ENCODE data around the gene NSUN2.

NSUN2 gene

DNA sequence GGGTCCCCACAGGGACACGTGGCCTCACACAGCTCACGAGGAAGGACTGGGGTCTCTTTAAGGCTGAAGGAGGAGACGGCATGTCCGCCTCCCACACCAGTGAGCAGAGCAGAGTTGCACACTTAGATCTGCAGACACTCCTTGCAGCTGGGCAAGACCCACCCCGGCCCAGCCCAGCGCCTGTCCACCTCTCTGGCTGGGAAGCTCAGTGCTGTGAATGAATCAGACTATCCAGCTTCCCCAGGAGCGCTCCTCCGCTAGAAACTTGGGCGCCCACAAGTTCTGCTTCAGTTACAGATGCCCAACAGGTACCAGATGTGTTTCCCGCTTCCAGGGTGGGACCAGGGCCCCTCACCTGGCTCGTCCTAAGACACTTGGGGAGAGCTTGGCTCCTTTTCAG is 78.9 kb downstream of the NSUN2 start:
- in situ Hi-C loops (cut with HindIII; ENCODE audit: low sequenced_read_pairs): no loop called here
- no peak for TF ChIP-seq CTCF (IDR thresholded peaks at IDR 0.05; ENCODE audit: low read depth, low read length)
- H3K4me3 ChIP-seq (ENCODE audit: low read depth, low read length): no peak overlapping the region
- no peak for DNase-seq (ENCODE audit: low read depth, low spot score)

DNA sequence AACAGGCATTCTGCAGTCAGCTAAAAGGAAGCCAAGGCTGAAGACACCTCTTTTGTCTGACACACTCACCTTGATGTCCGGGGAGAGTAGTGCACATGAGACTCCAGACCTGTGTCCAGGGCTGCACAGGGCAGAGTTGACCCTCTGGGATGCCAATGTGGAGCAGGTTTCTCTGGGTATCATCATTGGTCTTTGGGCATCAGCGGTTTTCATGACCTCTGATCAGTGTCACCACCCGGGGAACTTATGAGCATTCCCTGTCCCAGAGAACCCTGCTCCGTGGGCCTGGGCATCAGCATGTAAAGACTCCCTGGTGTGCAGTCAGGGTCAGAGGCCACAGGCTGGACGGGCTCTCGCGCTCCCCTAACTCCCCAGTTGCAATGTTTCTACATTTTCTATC is 80.2 kb downstream of the NSUN2 start:
- H3K4me3 ChIP-seq (ENCODE audit: low read depth, low read length): no peak overlapping the region

DNA sequence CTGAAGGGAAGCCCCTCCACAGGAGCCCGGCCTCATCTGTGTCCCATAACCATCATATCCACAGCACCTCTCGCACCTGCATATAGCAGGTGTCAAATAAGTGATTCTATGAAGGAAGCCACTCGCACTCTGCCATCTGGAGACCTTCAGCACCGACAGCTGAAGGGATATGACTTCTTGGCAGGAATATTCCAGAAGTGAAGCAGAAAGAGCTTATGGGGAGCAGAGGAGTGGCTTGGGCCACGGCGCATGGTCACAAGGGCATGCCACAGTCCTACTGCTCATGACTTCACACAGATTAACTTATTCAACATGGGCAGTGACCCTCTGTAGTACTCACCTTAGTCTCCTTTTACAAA is 80.9 kb downstream of the NSUN2 start:
- no peak for DNase-seq (ENCODE audit: low read depth, low spot score)
- in situ Hi-C loops (cut with HindIII; ENCODE audit: low sequenced_read_pairs): no loop called here
- no peak for TF ChIP-seq CTCF (IDR thresholded peaks at IDR 0.05; ENCODE audit: low read depth, low read length)
- H3K4me3 ChIP-seq (ENCODE audit: low read depth, low read length): no peak overlapping the region

More for the DNA sequence above, 80.2 kb downstream of the NSUN2 start:
- TF ChIP-seq CTCF (IDR thresholded peaks at IDR 0.05; ENCODE audit: low read depth, low read length): no peak
- DNase-seq (ENCODE audit: low read depth, low spot score): no peak
- in situ Hi-C loops (cut with HindIII; ENCODE audit: low sequenced_read_pairs): no loop called here

GRCh38 chr5:6551287-6551954 is 81.4 kb downstream of the NSUN2 start:
- DNase-seq (ENCODE audit: low read depth, low spot score): peak; percentile 48
- in situ Hi-C loops (cut with HindIII; ENCODE audit: low sequenced_read_pairs): no loop called here
- H3K4me3 ChIP-seq (ENCODE audit: low read depth, low read length): no peak overlapping the region
- no peak for TF ChIP-seq CTCF (IDR thresholded peaks at IDR 0.05; ENCODE audit: low read depth, low read length)

GRCh38 chr5:6550628-6551027 is 82.2 kb downstream of the NSUN2 start:
- no peak for DNase-seq (ENCODE audit: low read depth, low spot score)
- H3K4me3 ChIP-seq (ENCODE audit: low read depth, low read length): no peak overlapping the region
- no peak for TF ChIP-seq CTCF (IDR thresholded peaks at IDR 0.05; ENCODE audit: low read depth, low read length)
- in situ Hi-C loops (cut with HindIII; ENCODE audit: low sequenced_read_pairs): no loop called here
